GM23248 (cell line): ENCODE results near the gene ANP32B. TPM values are rescaled to one million over a fixed set of nuclear protein-coding genes. Genes with fewer than 3 reads are reported as not detected.

Experiments
- DNase-seq: peaks from one replicate; pipeline ENCODE4 v3.0.0-alpha.2; 2015
- H2AFZ ChIP-seq: fragments of 200-600 bp; sonication (generic); 2 replicates; pipeline ENCODE4 v1.6.1; 2016; ENCODE audit warnings: antibody characterized with exemption
- H3F3A ChIP-seq: fragments of 200-600 bp; sonication (generic); 2 replicates; pipeline ENCODE4 v1.6.1; 2016; ENCODE audit warnings: mild to moderate bottlenecking, antibody characterized with exemption, mixed run types; ENCODE audit not compliant: insufficient read depth
- H3K27ac ChIP-seq: fragments of 200-600 bp; sonication (generic); 2 replicates; pipeline ENCODE4 v1.5.1; 2016; ENCODE audit warnings: mild to moderate bottlenecking
- H3K27me3 ChIP-seq: fragments of 200-600 bp; sonication (generic); replicated peaks from 2 replicates; pipeline ENCODE4 v1.6.1; 2016; ENCODE audit warnings: mild to moderate bottlenecking; ENCODE audit not compliant: insufficient read depth
- H3K36me3 ChIP-seq: fragments of 200-600 bp; sonication (generic); 2 replicates; pipeline ENCODE4 v1.6.1; 2016; ENCODE audit warnings: low read depth, mild to moderate bottlenecking
- H3K4me1 ChIP-seq: fragments of 200-600 bp; sonication (generic); 2 replicates; pipeline ENCODE4 v1.6.1; 2016; ENCODE audit warnings: mild to moderate bottlenecking; ENCODE audit not compliant: insufficient read depth
- H3K4me2 ChIP-seq: fragments of 200-600 bp; sonication (generic); one replicate; pipeline ENCODE4 v1.6.1; 2016; ENCODE audit warnings: mild to moderate bottlenecking; ENCODE audit not compliant: unreplicated experiment
- H3K4me3 ChIP-seq: fragments of 200-600 bp; sonication (generic); 2 replicates; pipeline ENCODE4 v1.5.1; 2016; ENCODE audit warnings: mild to moderate bottlenecking
- H3K79me2 ChIP-seq: fragments of 200-600 bp; sonication (generic); 2 replicates; pipeline ENCODE4 v1.6.1; 2016; ENCODE audit warnings: mild to moderate bottlenecking; ENCODE audit not compliant: insufficient read depth
- H3K9ac ChIP-seq: fragments of 200-600 bp; sonication (generic); 2 replicates; pipeline ENCODE4 v1.6.1; 2016; ENCODE audit warnings: mild to moderate bottlenecking
- H3K9me2 ChIP-seq: fragments of 200-600 bp; sonication (generic); 2 replicates; pipeline ENCODE4 v1.6.1; 2016; ENCODE audit warnings: mixed run types, mild to moderate bottlenecking, moderate library complexity; ENCODE audit not compliant: insufficient read depth
- H3K9me3 ChIP-seq: fragments of 200-600 bp; sonication (generic); one replicate; pipeline ENCODE4 v1.6.1; 2017; ENCODE audit warnings: low read depth
- H4K20me1 ChIP-seq: fragments of 200-600 bp; sonication (generic); 2 replicates; pipeline ENCODE4 v1.6.0; 2016; ENCODE audit not compliant: insufficient read depth
- EZH2 ChIP-seq: fragments of 200-600 bp; sonication (generic); IDR thresholded peaks from 2 replicates; pipeline ENCODE4 v1.6.1; 2018; ENCODE audit warnings: antibody characterized with exemption, mild to moderate bottlenecking; ENCODE audit not compliant: insufficient read depth, poor library complexity, severe bottlenecking
- EZH2phosphoT487 ChIP-seq: fragments of 200-600 bp; sonication (generic); IDR thresholded peaks from 2 replicates; pipeline ENCODE4 v1.6.1; 2018; ENCODE audit warnings: antibody characterized with exemption, moderate library complexity, mild to moderate bottlenecking, low read depth; ENCODE audit not compliant: insufficient read depth
- WGBS, 2 experiments: methylation state at CpG; one replicate each; pipeline ENCODE4 v1.1.6; 2015 to 2017; ENCODE audit warnings: low lambda C conversion rate in 2 of 2, low coverage in 1 of 2; ENCODE audit errors: missing lambda C conversion rate in 2 of 2; 5-methylcytosine and 5-hydroxymethylcytosine counted together
- in situ Hi-C: fragments of 300-500 bp; cut with MboI; formaldehyde crosslinking; loops from 2 replicates; pipeline ENCODE4 v1.15.0; 2020
- polyA plus RNA-seq: library from polyadenylated mRNA; unstranded; fragments of >200 nt; fragmentation: Nextera tagmentation; extraction: Ambion mirVana; gene quantifications from 2 replicates; pipeline ENCODE4 v1.2.1, GENCODE V29; 2016
- total RNA-seq: library from RNA; depleted of rRNA; stranded (reverse); fragments of >200 nt; shearing (Covaris generic); gene quantifications from 2 replicates; pipeline ENCODE4 v1.2.3, GENCODE V29; 2014

ANP32B gene
- total and polyA plus RNA-seq, 2 experiments from 2014 or later = 11.2 to 138 TPM

- H3K9ac ChIP-seq = no peak within 1 kb of the TSS
- H3K4me1 ChIP-seq = no peaks in the 10 kb centered on the region
- no peaks in the 10 kb centered on the region for H3K79me2 ChIP-seq
- TF ChIP-seq EZH2phosphoT487 (no peak), EZH2 (no peak)
- no peaks in the 10 kb centered on the region for H3F3A ChIP-seq
- no peak within 1 kb of the TSS for H3K4me2 ChIP-seq
- in situ Hi-C loops = no loop called here
- no peaks in the 10 kb centered on the region for H3K9me2 ChIP-seq
- 64 to 69% methylated on average over 3 of the region's 3 CpGs for WGBS, 2 experiments
- no peak within 1 kb of the TSS for H3K4me3 ChIP-seq
- DNase-seq = no peak
- H3K27ac ChIP-seq = no peak within 1 kb of the TSS
- peaks cover 83% of the 10 kb centered on the region for H3K27me3 ChIP-seq
- no peaks in the 10 kb centered on the region for H4K20me1 ChIP-seq
- no peak within 1 kb of the TSS for H2AFZ ChIP-seq
- H3K36me3 ChIP-seq = no peaks in the 10 kb centered on the region
- H3K9me3 ChIP-seq = no peaks in the 10 kb centered on the region
Observed at GRCh38 chr9:97938081-97938644, 45.0 kb upstream of the ANP32B start, which contains the start of gene HEMGN. Gene HEMGN, minus strand, starts transcription at chr9:97938172. Its CDS starts 36 bp downstream, at chr9:97938136.

GRCh38 chr9:97940233-97940632, 42.9 kb upstream of the ANP32B start:
- Histone ChIP-seq H3K79me2 (no peaks in the 10 kb centered on the region), H3K4me1 (no peaks in the 10 kb centered on the region), H3K27ac (no peak overlapping the region), H3F3A (no peaks in the 10 kb centered on the region), H2AFZ (no peak overlapping the region), H3K27me3 (peaks cover 84% of the 10 kb centered on the region), H3K9me3 (no peaks in the 10 kb centered on the region), H3K9me2 (no peaks in the 10 kb centered on the region), H4K20me1 (no peaks in the 10 kb centered on the region), H3K36me3 (no peaks in the 10 kb centered on the region), H3K9ac (no peak overlapping the region), H3K4me3 (no peak overlapping the region), H3K4me2 (no peak overlapping the region)
- no peak for TF ChIP-seq EZH2
- in situ Hi-C loops = no loop called here
- no peak for DNase-seq

- H3K79me2 ChIP-seq = no peaks in the 10 kb centered on the region
- H3K36me3 ChIP-seq = no peaks in the 10 kb centered on the region
- no peak overlapping the region for H3K27ac ChIP-seq
- no peak for TF ChIP-seq EZH2phosphoT487
- no peak for TF ChIP-seq EZH2
- H4K20me1 ChIP-seq = no peaks in the 10 kb centered on the region
- 34 to 45% methylated on average over 3 of the region's 3 CpGs for WGBS, 2 experiments
- in situ Hi-C loops = no loop called here
- no peaks in the 10 kb centered on the region for H3F3A ChIP-seq
- no peak overlapping the region for H3K4me2 ChIP-seq
- no peak overlapping the region for H3K4me3 ChIP-seq
- H2AFZ ChIP-seq = no peak overlapping the region
- H3K27me3 ChIP-seq = peaks cover 79% of the 10 kb centered on the region
- no peaks in the 10 kb centered on the region for H3K4me1 ChIP-seq
- no peak for DNase-seq
- H3K9me2 ChIP-seq = no peaks in the 10 kb centered on the region
- no peaks in the 10 kb centered on the region for H3K9me3 ChIP-seq
- no peak overlapping the region for H3K9ac ChIP-seq
Observed at GRCh38 chr9:97940741-97941140, 42.4 kb upstream of the ANP32B start.

- Histone ChIP-seq H3K4me2 (no peak overlapping the region), H3K27me3 (peaks cover 74% of the 10 kb centered on the region), H3K9me2 (no peaks in the 10 kb centered on the region), H3K9me3 (no peaks in the 10 kb centered on the region), H3K4me1 (no peaks in the 10 kb centered on the region), H3K4me3 (no peak overlapping the region), H3K9ac (no peak overlapping the region), H3K36me3 (no peaks in the 10 kb centered on the region), H3K79me2 (no peaks in the 10 kb centered on the region), H4K20me1 (no peaks in the 10 kb centered on the region), H3F3A (no peaks in the 10 kb centered on the region), H3K27ac (no peak overlapping the region), H2AFZ (no peak overlapping the region)
- 74 to 88% methylated on average over 1 of the region's 1 CpG for WGBS, 2 experiments
- TF ChIP-seq EZH2phosphoT487 (no peak), EZH2 (no peak)
- no peak for DNase-seq
- in situ Hi-C loops = no loop called here
Observed at GRCh38 chr9:97941323-97941722, 41.8 kb upstream of the ANP32B start.

GRCh38 chr9:97943308-97943855, 39.8 kb upstream of the ANP32B start:
- H3K79me2 ChIP-seq = no peaks in the 10 kb centered on the region
- H3K4me2 ChIP-seq = no peak overlapping the region
- no peak overlapping the region for H3K9ac ChIP-seq
- peaks cover 61% of the 10 kb centered on the region for H3K27me3 ChIP-seq
- H3K4me1 ChIP-seq = no peaks in the 10 kb centered on the region
- H3K36me3 ChIP-seq = no peaks in the 10 kb centered on the region
- H3K4me3 ChIP-seq = no peak overlapping the region
- in situ Hi-C loops = no loop called here
- H2AFZ ChIP-seq = no peak overlapping the region
- H4K20me1 ChIP-seq = no peaks in the 10 kb centered on the region
- DNase-seq = no peak
- H3K9me3 ChIP-seq = no peaks in the 10 kb centered on the region
- no peaks in the 10 kb centered on the region for H3K9me2 ChIP-seq
- no peak overlapping the region for H3K27ac ChIP-seq
- TF ChIP-seq EZH2 = no peak
- no peak for TF ChIP-seq EZH2phosphoT487
- H3F3A ChIP-seq = no peaks in the 10 kb centered on the region
